ENCODE results near the gene HLA-DRA.

Gene HLA-DRA

GRCh38 chr6:32439602-32440214, at the start of gene HLA-DRA:
Gene HLA-DRA (plus strand): TSS chr6:32439887. CDS start chr6:32439951, 64 bp downstream.
- in situ Hi-C loops (cut with HindIII; ENCODE audit: low sequenced_read_pairs) = no loop called here

- in situ Hi-C loops (cut with HindIII; ENCODE audit: low sequenced_read_pairs) = no loop called here
Observed at GRCh38 chr6:32391505-32391904, 48.2 kb upstream of the HLA-DRA start.

DNA sequence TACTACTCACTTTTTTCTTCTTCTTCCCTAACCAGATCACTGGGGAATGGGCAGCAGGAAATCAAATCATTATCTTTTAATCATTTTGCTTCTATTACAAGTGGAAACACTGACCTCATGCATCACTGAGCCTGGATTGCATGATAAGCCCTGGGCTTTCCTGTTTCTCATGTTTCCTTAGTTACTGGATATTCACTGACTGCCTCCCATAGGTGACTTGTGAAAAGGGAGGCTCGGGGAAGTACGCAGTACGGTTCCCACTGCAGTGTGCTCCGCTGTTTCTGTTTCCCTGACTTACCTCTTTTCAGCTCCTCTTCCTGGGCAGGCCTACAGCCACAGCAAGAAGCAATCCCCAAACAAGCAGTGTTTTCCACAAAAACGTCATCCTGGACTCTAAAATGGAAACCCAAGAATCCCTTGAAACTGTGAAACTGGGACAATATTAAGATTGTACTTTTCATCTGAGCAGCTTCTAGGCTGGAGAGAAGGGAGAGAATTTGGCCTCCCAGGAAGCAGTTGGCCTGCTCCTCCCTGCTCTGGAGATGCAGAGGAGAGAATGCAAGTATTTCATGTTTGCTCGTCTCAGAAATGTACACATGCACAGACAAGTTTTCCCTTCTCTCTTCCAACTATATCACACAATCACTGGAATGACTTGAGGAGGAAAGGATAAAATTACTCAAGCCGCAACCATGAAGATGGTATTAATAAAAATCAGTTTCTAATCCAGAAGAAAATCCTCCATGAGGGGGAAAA, 45.8 kb upstream of the HLA-DRA start:
- in situ Hi-C loops (cut with HindIII; ENCODE audit: low sequenced_read_pairs) = no loop called here

DNA sequence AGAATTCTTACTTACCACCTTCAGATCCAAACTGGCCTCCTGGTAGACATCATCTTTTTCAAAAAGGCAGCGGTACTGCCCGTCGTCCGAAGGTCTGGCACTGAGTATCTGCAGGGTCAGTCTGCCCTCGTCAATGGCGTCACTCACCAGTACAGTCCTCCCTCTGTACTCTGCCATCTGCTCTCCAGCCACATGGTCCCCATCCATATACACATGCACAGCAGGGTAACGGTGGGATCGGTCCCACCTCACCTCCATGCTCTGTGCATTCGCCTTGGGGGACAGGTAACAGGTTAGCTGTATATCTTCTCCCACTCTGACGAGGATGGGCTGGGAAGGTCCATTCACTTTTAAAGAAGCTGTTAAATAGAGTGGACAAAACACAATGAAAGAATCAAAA, 43.7 kb upstream of the HLA-DRA start:
- in situ Hi-C loops (cut with HindIII; ENCODE audit: low sequenced_read_pairs) = no loop called here

DNA sequence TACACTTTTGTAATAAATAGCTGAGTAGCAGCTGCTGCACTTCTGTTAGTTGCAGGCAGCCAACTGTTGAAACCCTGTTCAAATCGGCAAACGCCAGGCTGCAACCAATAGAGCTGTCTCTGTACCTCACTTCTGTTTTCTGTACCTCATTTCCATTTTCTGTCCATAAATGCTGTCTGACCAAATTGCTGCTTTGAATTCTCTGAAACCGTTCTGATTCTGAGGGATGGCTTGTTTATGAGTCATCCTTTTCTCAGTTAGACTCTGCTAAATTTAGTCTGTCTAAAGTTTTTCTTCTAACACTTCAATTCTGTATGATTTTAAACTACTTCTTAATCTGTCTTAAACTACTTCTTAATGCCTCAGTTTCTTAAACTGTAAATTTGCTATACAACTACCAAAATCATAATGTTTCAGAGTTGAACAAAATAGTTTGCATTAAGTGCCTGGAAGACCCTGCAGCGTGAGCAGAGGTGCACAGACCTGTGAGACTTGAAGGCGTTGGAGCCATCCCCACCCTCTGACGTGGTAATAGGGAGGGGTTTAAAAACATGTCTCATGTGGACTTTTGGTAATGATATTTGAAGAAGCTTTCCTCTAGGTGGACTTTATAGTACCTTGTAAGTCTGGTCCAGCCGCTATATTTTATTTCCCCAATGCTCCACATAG, 42.3 kb upstream of the HLA-DRA start:
- in situ Hi-C loops (cut with HindIII; ENCODE audit: low sequenced_read_pairs) = no loop called here

- in situ Hi-C loops (cut with HindIII; ENCODE audit: low sequenced_read_pairs) = no loop called here
Observed at GRCh38 chr6:32401284-32401963, 38.3 kb upstream of the HLA-DRA start.

DNA sequence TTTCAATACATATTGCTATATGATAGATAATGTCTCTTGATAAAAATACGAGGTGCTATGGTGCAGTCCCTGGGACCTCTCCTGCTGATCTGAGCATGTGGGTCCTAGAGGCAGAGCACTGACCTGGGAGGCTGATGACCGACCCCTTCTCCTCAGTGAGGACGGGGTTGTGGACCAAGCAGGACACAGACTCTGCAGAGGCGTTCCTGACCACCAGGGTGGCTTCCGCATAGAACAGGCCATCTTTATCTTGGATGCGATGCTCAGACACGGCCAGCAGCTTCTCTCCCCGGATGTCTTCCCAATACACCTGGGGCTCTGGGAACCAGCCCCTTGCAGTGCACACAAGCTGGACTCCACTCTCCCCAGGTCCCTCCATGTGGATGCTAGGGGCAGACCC, 36.9 kb upstream of the HLA-DRA start:
- in situ Hi-C loops (cut with HindIII; ENCODE audit: low sequenced_read_pairs) = no loop called here

DNA sequence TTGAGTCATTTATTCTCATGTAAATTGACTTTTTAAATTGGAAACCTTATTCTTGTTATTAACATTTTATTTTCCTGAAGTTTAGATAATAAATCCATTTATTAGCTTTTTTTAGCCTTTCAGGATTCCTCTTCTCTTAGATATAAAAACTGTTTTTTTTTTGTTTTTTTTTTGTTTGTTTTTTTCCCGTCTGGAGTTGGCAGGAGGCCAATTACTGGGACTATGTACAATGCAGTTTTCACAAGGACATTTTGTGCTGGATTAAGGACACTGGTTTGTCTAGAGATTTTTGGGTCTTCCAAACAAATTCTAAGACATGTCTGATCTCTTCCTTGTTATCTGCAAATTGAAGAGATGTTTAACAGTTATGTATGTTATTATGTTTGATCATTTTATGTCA, 34.0 kb upstream of the HLA-DRA start:
- in situ Hi-C loops (cut with HindIII; ENCODE audit: low sequenced_read_pairs) = no loop called here

- in situ Hi-C loops (cut with HindIII; ENCODE audit: low sequenced_read_pairs) = no loop called here
Observed at GRCh38 chr6:32406197-32406596, 33.5 kb upstream of the HLA-DRA start.

GRCh38 chr6:32406857-32407256, 32.8 kb upstream of the HLA-DRA start, which contains the start of gene BTNL2:
Gene BTNL2 (minus strand): TSS chr6:32407181. CDS start chr6:32407123, 58 bp downstream.
- in situ Hi-C loops (cut with HindIII; ENCODE audit: low sequenced_read_pairs) = no loop called here

- in situ Hi-C loops (cut with HindIII; ENCODE audit: low sequenced_read_pairs) = loop anchor here (10.0 kb wide), 1 partner anchor 384 kb away; no protein-coding TSS in a partner anchor
Observed at GRCh38 chr6:32410906-32411305, 28.8 kb upstream of the HLA-DRA start.

GRCh38 chr6:32411566-32412327, 27.9 kb upstream of the HLA-DRA start:
- in situ Hi-C loops (cut with HindIII; ENCODE audit: low sequenced_read_pairs) = loop anchor here (10.0 kb wide), 1 partner anchor 383 kb away; no protein-coding TSS in a partner anchor

DNA sequence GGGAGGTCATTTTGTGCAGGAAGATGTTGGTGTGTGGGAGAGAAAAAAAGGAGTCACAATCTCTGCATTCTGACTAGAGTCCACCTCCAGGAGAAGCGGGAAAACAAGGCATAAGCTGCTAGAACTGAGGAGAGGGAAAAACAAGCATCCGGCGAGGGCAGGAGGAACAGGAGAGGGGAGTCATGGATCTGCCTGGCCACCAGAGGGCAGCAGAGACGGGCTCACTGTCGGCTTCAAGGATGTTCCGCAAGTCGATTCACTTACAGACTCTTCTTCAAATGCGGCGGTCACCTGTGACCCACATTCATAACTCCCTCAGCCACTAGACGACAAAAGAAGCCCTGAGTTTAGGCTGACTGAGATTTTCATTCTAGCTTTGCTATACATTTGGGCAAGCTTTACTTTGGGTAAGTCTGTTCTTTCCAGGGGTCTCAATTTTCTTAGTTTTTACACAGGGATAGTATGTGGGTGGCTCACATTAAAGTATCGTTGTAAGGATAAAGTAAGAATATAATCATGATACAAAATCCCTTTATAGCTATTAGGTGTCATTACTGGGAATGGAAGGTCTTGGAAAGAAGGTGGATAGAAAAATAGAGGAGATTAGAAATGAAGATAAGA, 26.1 kb upstream of the HLA-DRA start:
- in situ Hi-C loops (cut with HindIII; ENCODE audit: low sequenced_read_pairs) = loop anchor here (10.0 kb wide), 1 partner anchor 381 kb away; no protein-coding TSS in a partner anchor

GRCh38 chr6:32415521-32416019, 24.1 kb upstream of the HLA-DRA start:
- in situ Hi-C loops (cut with HindIII; ENCODE audit: low sequenced_read_pairs) = loop anchor here (10.0 kb wide), 1 partner anchor 379 kb away; no protein-coding TSS in a partner anchor

- in situ Hi-C loops (cut with HindIII; ENCODE audit: low sequenced_read_pairs) = loop anchor here (10.0 kb wide), 1 partner anchor 379 kb away; no protein-coding TSS in a partner anchor
Observed at GRCh38 chr6:32416036-32416435, 23.7 kb upstream of the HLA-DRA start.

DNA sequence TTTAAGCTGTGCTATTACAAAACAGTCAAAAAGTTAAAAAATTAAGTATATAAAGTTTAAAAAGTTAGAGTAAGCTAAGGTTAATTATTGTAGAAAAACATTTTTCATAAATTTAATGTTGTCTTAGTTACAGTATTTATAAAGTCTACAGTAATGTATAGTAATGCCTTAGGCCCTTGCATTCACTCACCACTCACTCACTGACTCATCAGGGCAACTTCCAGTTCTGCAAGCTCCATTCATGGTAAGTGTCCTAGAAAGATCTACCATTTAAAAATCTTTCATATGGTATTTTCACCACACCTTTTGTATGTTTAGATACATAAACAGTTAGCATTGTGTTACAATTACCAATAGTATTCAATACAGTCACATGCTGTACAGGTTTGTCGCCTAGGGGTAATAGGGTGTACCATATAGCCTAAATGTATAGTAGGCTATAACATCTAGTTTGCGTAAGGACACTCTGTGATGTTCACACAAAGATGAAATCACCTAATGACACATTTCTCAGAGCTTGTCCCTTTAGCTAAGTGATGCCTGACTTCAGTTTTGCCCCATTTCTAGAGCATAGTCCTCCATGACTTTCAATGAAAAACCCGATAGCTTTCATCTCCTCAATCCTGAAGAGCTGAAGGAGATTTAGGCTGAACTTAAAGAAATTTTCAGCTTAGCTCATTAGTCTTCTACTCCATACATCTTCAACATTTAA, 14.9 kb upstream of the HLA-DRA start:
- in situ Hi-C loops (cut with HindIII; ENCODE audit: low sequenced_read_pairs) = no loop called here

- in situ Hi-C loops (cut with HindIII; ENCODE audit: low sequenced_read_pairs) = no loop called here
Observed at GRCh38 chr6:32426338-32426737, 13.3 kb upstream of the HLA-DRA start.

- in situ Hi-C loops (cut with HindIII; ENCODE audit: low sequenced_read_pairs) = no loop called here
Observed at GRCh38 chr6:32427218-32427617, 12.5 kb upstream of the HLA-DRA start.

- in situ Hi-C loops (cut with HindIII; ENCODE audit: low sequenced_read_pairs) = no loop called here
Observed at GRCh38 chr6:32427934-32428474, 11.7 kb upstream of the HLA-DRA start.

Measured in DLD1 (cell line).